SK-N-MC (cell line): ENCODE results near the gene SIN3B.

ENCODE experiments used
- DNase-seq: peaks from one replicate; pipeline ENCODE4 v3.0.0-alpha.2; 2011; ENCODE audit warnings: low read depth, low spot score
- H3K27ac ChIP-seq: fragments of 200-600 bp; sonication (generic); 2 replicates; pipeline ENCODE4 v1.5.1; 2016; ENCODE audit warnings: mixed run types
- H3K36me3 ChIP-seq: fragments of 200-600 bp; sonication (generic); 2 replicates; pipeline ENCODE4 v1.6.1; 2017; ENCODE audit warnings: antibody characterized with exemption, low read length, mixed read lengths; ENCODE audit not compliant: insufficient read depth
- H3K4me3 ChIP-seq: fragments of 200-600 bp; sonication (generic); 2 replicates; pipeline ENCODE4 v1.5.1; 2016
- H3K9ac ChIP-seq: fragments of 200-600 bp; sonication (generic); 2 replicates; pipeline ENCODE4 v1.8.0; 2017; ENCODE audit warnings: mixed run types, mixed read lengths; ENCODE audit not compliant: insufficient read length
- H3K9me3 ChIP-seq: fragments of 200-600 bp; sonication (generic); 2 replicates; pipeline ENCODE4 v1.6.1; 2017; ENCODE audit warnings: low read depth, mild to moderate bottlenecking, antibody characterized with exemption, low read length, moderate library complexity, mixed read lengths
- EZH2 ChIP-seq: fragments of 200-600 bp; sonication (generic); IDR thresholded peaks from one replicate; pipeline ENCODE4 v1.6.1; 2017; ENCODE audit warnings: antibody characterized with exemption
- FOXP2 ChIP-seq: optimal IDR thresholded peaks from 2 replicates; pipeline ENCODE3; 2011; ENCODE audit warnings: mild to moderate bottlenecking, moderate library complexity; ENCODE audit not compliant: insufficient read depth; ENCODE audit errors: extremely low read length, control extremely low read depth
- POLR2AphosphoS5 ChIP-seq: IDR thresholded peaks from 2 replicates; pipeline ENCODE4 v1.6.1; 2012; ENCODE audit warnings: mild to moderate bottlenecking, low read depth, low read length, borderline replicate concordance

Gene SIN3B

GRCh38 chr19:16915734-16916133 is 86.5 kb downstream of the SIN3B start:
- DNase-seq, result no peak
- TF ChIP-seq FOXP2 (no peak), POLR2AphosphoS5 (no peak), EZH2 (no peak)
- H3K4me3 ChIP-seq, result no peak overlapping the region
- H3K27ac ChIP-seq, result no peak overlapping the region
- no peak overlapping the region for H3K9ac ChIP-seq
- H3K9me3 ChIP-seq, result no peaks in the 10 kb centered on the region
- H3K36me3 ChIP-seq, result no peaks in the 10 kb centered on the region

GRCh38 chr19:16917401-16917800 is 88.2 kb downstream of the SIN3B start:
- H3K36me3 ChIP-seq, result no peaks in the 10 kb centered on the region
- H3K9me3 ChIP-seq, result no peaks in the 10 kb centered on the region
- no peak for DNase-seq
- no peak overlapping the region for H3K4me3 ChIP-seq
- no peak overlapping the region for H3K27ac ChIP-seq
- TF ChIP-seq FOXP2, result no peak
- TF ChIP-seq POLR2AphosphoS5, result no peak
- no peak for TF ChIP-seq EZH2
- no peak overlapping the region for H3K9ac ChIP-seq

- no peaks in the 10 kb centered on the region for H3K9me3 ChIP-seq
- H3K36me3 ChIP-seq, result no peaks in the 10 kb centered on the region
- DNase-seq, result no peak
- H3K4me3 ChIP-seq, result no peak overlapping the region
- H3K27ac ChIP-seq, result no peak overlapping the region
- TF ChIP-seq FOXP2 (no peak), EZH2 (no peak), POLR2AphosphoS5 (no peak)
- no peak overlapping the region for H3K9ac ChIP-seq
Observed at GRCh38 chr19:16919496-16919895, 90.3 kb downstream of the SIN3B start.

- no peak overlapping the region for H3K27ac ChIP-seq
- no peak for TF ChIP-seq POLR2AphosphoS5
- TF ChIP-seq FOXP2, result no peak
- no peak for TF ChIP-seq EZH2
- H3K4me3 ChIP-seq, result no peak overlapping the region
- no peak for DNase-seq
- no peaks in the 10 kb centered on the region for H3K9me3 ChIP-seq
- H3K36me3 ChIP-seq, result no peaks in the 10 kb centered on the region
- H3K9ac ChIP-seq, result no peak overlapping the region
Observed at GRCh38 chr19:16920816-16921529, 91.8 kb downstream of the SIN3B start.

GRCh38 chr19:16921766-16922591 is 92.8 kb downstream of the SIN3B start:
- TF ChIP-seq POLR2AphosphoS5, result no peak
- no peak for TF ChIP-seq FOXP2
- TF ChIP-seq EZH2, result no peak
- Histone ChIP-seq H3K9ac (no peak overlapping the region), H3K9me3 (no peaks in the 10 kb centered on the region), H3K36me3 (no peaks in the 10 kb centered on the region), H3K4me3 (no peak overlapping the region), H3K27ac (no peak overlapping the region)
- no peak for DNase-seq

GRCh38 chr19:16922592-16922934 is 93.4 kb downstream of the SIN3B start:
- no peak for DNase-seq
- TF ChIP-seq POLR2AphosphoS5 (no peak), FOXP2 (no peak), EZH2 (no peak)
- Histone ChIP-seq H3K4me3 (no peak overlapping the region), H3K36me3 (no peaks in the 10 kb centered on the region), H3K9ac (no peak overlapping the region), H3K27ac (no peak overlapping the region), H3K9me3 (no peaks in the 10 kb centered on the region)

GRCh38 chr19:16922949-16923348 is 93.8 kb downstream of the SIN3B start:
- H3K4me3 ChIP-seq, result no peak overlapping the region
- TF ChIP-seq FOXP2 (no peak), EZH2 (no peak), POLR2AphosphoS5 (no peak)
- no peak overlapping the region for H3K27ac ChIP-seq
- H3K9ac ChIP-seq, result no peak overlapping the region
- no peak for DNase-seq
- H3K9me3 ChIP-seq, result no peaks in the 10 kb centered on the region
- no peaks in the 10 kb centered on the region for H3K36me3 ChIP-seq

GRCh38 chr19:16927883-16928282 is 98.7 kb downstream of the SIN3B start:
- H3K27ac ChIP-seq, result no peak overlapping the region
- no peaks in the 10 kb centered on the region for H3K36me3 ChIP-seq
- H3K4me3 ChIP-seq, result no peak overlapping the region
- DNase-seq, result no peak
- H3K9ac ChIP-seq, result no peak overlapping the region
- no peaks in the 10 kb centered on the region for H3K9me3 ChIP-seq
- TF ChIP-seq POLR2AphosphoS5 (no peak), EZH2 (no peak), FOXP2 (no peak)

- no peaks in the 10 kb centered on the region for H3K9me3 ChIP-seq
- H3K9ac ChIP-seq, result no peak overlapping the region
- DNase-seq, result no peak
- H3K36me3 ChIP-seq, result no peaks in the 10 kb centered on the region
- H3K27ac ChIP-seq, result no peak overlapping the region
- TF ChIP-seq EZH2 (no peak), POLR2AphosphoS5 (no peak), FOXP2 (no peak)
- H3K4me3 ChIP-seq, result no peak overlapping the region
Observed at GRCh38 chr19:16928351-16928750, 99.2 kb downstream of the SIN3B start.

GRCh38 chr19:16928916-16929315 is 99.7 kb downstream of the SIN3B start:
- H3K4me3 ChIP-seq, result no peak overlapping the region
- H3K9ac ChIP-seq, result no peak overlapping the region
- H3K9me3 ChIP-seq, result 0 out of 2 replicates have a peak, but pooled peaks cover 2% of the 10 kb centered on the region
- H3K27ac ChIP-seq, result no peak overlapping the region
- H3K36me3 ChIP-seq, result no peaks in the 10 kb centered on the region
- no peak for DNase-seq
- TF ChIP-seq POLR2AphosphoS5 (no peak), FOXP2 (no peak), EZH2 (no peak)
